ENCODE results near the gene LGALS1. TPM values are rescaled to one million over a fixed set of nuclear protein-coding genes. Genes with fewer than 3 reads are reported as not detected.
A peak's percentile ranks its signal among the peaks of the same experiment; 100 is the strongest.
"Not testable (repeated sequence)": the region's sequence is repeated elsewhere in the genome, so short reads cannot be mapped to it uniquely, and the experiment has no call there.

LGALS1 gene
- total RNA-seq, 1 donor from 2014 or later: 892 TPM

GRCh38 chr22:37690407-37690806 is 15.0 kb downstream of the LGALS1 start:
- Mint-ChIP-seq H3K27me3 (ENCODE audit: low read depth) (no peaks in the 10 kb centered on the region), H3K27ac (no peak overlapping the region), H3K4me1 (ENCODE audit: low read depth) (peaks cover 12% of the 10 kb centered on the region), H3K4me3 (ENCODE audit: low read depth) (no peak overlapping the region), H3K9me3 (no peaks in the 10 kb centered on the region), H3K36me3 (ENCODE audit: low read depth) (peaks cover 51% of the 10 kb centered on the region)
- no peak for DNase-seq (ENCODE audit: low spot score)
- intact Hi-C loops (cut with micrococcal nuclease): no loop called here

GRCh38 chr22:37690901-37691504 is 15.6 kb downstream of the LGALS1 start:
- no peaks in the 10 kb centered on the region for H3K27me3 Mint-ChIP-seq (ENCODE audit: low read depth)
- no peak for DNase-seq (ENCODE audit: low spot score)
- H3K4me1 Mint-ChIP-seq (ENCODE audit: low read depth): peaks cover 12% of the 10 kb centered on the region
- H3K4me3 Mint-ChIP-seq (ENCODE audit: low read depth): no peak overlapping the region
- intact Hi-C loops (cut with micrococcal nuclease): no loop called here
- no peak overlapping the region for H3K27ac Mint-ChIP-seq
- no peaks in the 10 kb centered on the region for H3K9me3 Mint-ChIP-seq
- peaks cover 57% of the 10 kb centered on the region for H3K36me3 Mint-ChIP-seq (ENCODE audit: low read depth)

- no peak for DNase-seq (ENCODE audit: low spot score)
- Mint-ChIP-seq H3K9me3 (no peaks in the 10 kb centered on the region), H3K4me3 (ENCODE audit: low read depth) (no peak overlapping the region), H3K27ac (no peak overlapping the region), H3K36me3 (ENCODE audit: low read depth) (peaks cover 52% of the 10 kb centered on the region), H3K4me1 (ENCODE audit: low read depth) (peaks cover 14% of the 10 kb centered on the region), H3K27me3 (ENCODE audit: low read depth) (no peaks in the 10 kb centered on the region)
- intact Hi-C loops (cut with micrococcal nuclease): no loop called here
These were observed 17.3 kb downstream of the LGALS1 start for GRCh38 chr22:37692627-37693285.

GRCh38 chr22:37694131-37694530 is 18.7 kb downstream of the LGALS1 start:
- H3K27ac Mint-ChIP-seq; intact Hi-C loops (cut with micrococcal nuclease); DNase-seq (ENCODE audit: low spot score); H3K9me3 Mint-ChIP-seq; H3K27me3 Mint-ChIP-seq (ENCODE audit: low read depth); H3K4me3 Mint-ChIP-seq (ENCODE audit: low read depth): not testable (repeated sequence)
- H3K36me3 Mint-ChIP-seq (ENCODE audit: low read depth): peaks cover 41% of the 10 kb centered on the region
- H3K4me1 Mint-ChIP-seq (ENCODE audit: low read depth): peaks cover 11% of the 10 kb centered on the region

GRCh38 chr22:37696260-37696656 is 20.8 kb downstream of the LGALS1 start:
- H3K9me3 Mint-ChIP-seq, H3K27ac Mint-ChIP-seq: not testable (repeated sequence)
- H3K4me3 Mint-ChIP-seq (ENCODE audit: low read depth): peak overlapping the region; percentile 81

GRCh38 chr22:37696657-37697537 is 21.5 kb downstream of the LGALS1 start, which contains the start of gene TRIOBP:
Gene TRIOBP, plus strand, starts transcription at chr22:37697048. Its CDS starts 4,318 bp downstream, at chr22:37701366.
- no peaks in the 10 kb centered on the region for H3K9me3 Mint-ChIP-seq
- intact Hi-C loops (cut with micrococcal nuclease): loop anchor here (5.0 kb wide), 1 partner anchor 50 kb away; no protein-coding TSS in a partner anchor
- peak within 1 kb of the TSS; percentile 81 for H3K4me3 Mint-ChIP-seq (ENCODE audit: low read depth)
- H3K4me1 Mint-ChIP-seq (ENCODE audit: low read depth): peaks cover 11% of the 10 kb centered on the region
- H3K27ac Mint-ChIP-seq: peak within 1 kb of the TSS; percentile 44
- no peaks in the 10 kb centered on the region for H3K27me3 Mint-ChIP-seq (ENCODE audit: low read depth)
- DNase-seq (ENCODE audit: low spot score): peak; percentile 91
- H3K36me3 Mint-ChIP-seq (ENCODE audit: low read depth): peaks cover 24% of the 10 kb centered on the region

More at GRCh38 chr22:37696260-37696656, 20.8 kb downstream of the LGALS1 start:
- H3K27me3 Mint-ChIP-seq (ENCODE audit: low read depth); DNase-seq (ENCODE audit: low spot score): not testable (repeated sequence)
- intact Hi-C loops (cut with micrococcal nuclease): loop anchor here (5.0 kb wide), 1 partner anchor 51 kb away; no protein-coding TSS in a partner anchor
- H3K4me1 Mint-ChIP-seq (ENCODE audit: low read depth): peaks cover 11% of the 10 kb centered on the region
- H3K36me3 Mint-ChIP-seq (ENCODE audit: low read depth): peaks cover 24% of the 10 kb centered on the region

GRCh38 chr22:37697538-37697835 is 22.1 kb downstream of the LGALS1 start:
- no peak for DNase-seq (ENCODE audit: low spot score)
- no peak overlapping the region for H3K4me3 Mint-ChIP-seq (ENCODE audit: low read depth)
- intact Hi-C loops (cut with micrococcal nuclease): loop anchor here (5.0 kb wide), 1 partner anchor 50 kb away; no protein-coding TSS in a partner anchor
- peaks cover 11% of the 10 kb centered on the region for H3K4me1 Mint-ChIP-seq (ENCODE audit: low read depth)
- no peak overlapping the region for H3K27ac Mint-ChIP-seq
- no peaks in the 10 kb centered on the region for H3K27me3 Mint-ChIP-seq (ENCODE audit: low read depth)
- no peaks in the 10 kb centered on the region for H3K9me3 Mint-ChIP-seq
- H3K36me3 Mint-ChIP-seq (ENCODE audit: low read depth): peaks cover 19% of the 10 kb centered on the region

- no peaks in the 10 kb centered on the region for H3K27me3 Mint-ChIP-seq (ENCODE audit: low read depth)
- peaks cover 6% of the 10 kb centered on the region for H3K36me3 Mint-ChIP-seq (ENCODE audit: low read depth)
- intact Hi-C loops (cut with micrococcal nuclease): no loop called here
- DNase-seq (ENCODE audit: low spot score): no peak
- no peak overlapping the region for H3K27ac Mint-ChIP-seq
- H3K9me3 Mint-ChIP-seq: no peaks in the 10 kb centered on the region
- H3K4me1 Mint-ChIP-seq (ENCODE audit: low read depth): peaks cover 7% of the 10 kb centered on the region
- H3K4me3 Mint-ChIP-seq (ENCODE audit: low read depth): no peak overlapping the region
These were observed 25.8 kb downstream of the LGALS1 start for GRCh38 chr22:37701141-37701786.

- H3K4me3 Mint-ChIP-seq (ENCODE audit: low read depth): no peak overlapping the region
- no peaks in the 10 kb centered on the region for H3K27me3 Mint-ChIP-seq (ENCODE audit: low read depth)
- peaks cover 6% of the 10 kb centered on the region for H3K36me3 Mint-ChIP-seq (ENCODE audit: low read depth)
- no peaks in the 10 kb centered on the region for H3K4me1 Mint-ChIP-seq (ENCODE audit: low read depth)
- DNase-seq (ENCODE audit: low spot score): no peak
- intact Hi-C loops (cut with micrococcal nuclease): no loop called here
- H3K27ac Mint-ChIP-seq: no peak overlapping the region
- no peaks in the 10 kb centered on the region for H3K9me3 Mint-ChIP-seq
These were observed 28.5 kb downstream of the LGALS1 start for GRCh38 chr22:37703906-37704305.

GRCh38 chr22:37704645-37705044 is 29.2 kb downstream of the LGALS1 start:
- Mint-ChIP-seq H3K36me3 (ENCODE audit: low read depth) (peaks cover 6% of the 10 kb centered on the region), H3K27me3 (ENCODE audit: low read depth) (no peaks in the 10 kb centered on the region), H3K4me1 (ENCODE audit: low read depth) (no peaks in the 10 kb centered on the region), H3K9me3 (no peaks in the 10 kb centered on the region), H3K27ac (no peak overlapping the region), H3K4me3 (ENCODE audit: low read depth) (no peak overlapping the region)
- intact Hi-C loops (cut with micrococcal nuclease): no loop called here
- DNase-seq (ENCODE audit: low spot score): no peak

- Mint-ChIP-seq H3K27ac (no peak overlapping the region), H3K4me3 (ENCODE audit: low read depth) (no peak overlapping the region), H3K4me1 (ENCODE audit: low read depth) (no peaks in the 10 kb centered on the region), H3K36me3 (ENCODE audit: low read depth) (peaks cover 6% of the 10 kb centered on the region), H3K27me3 (ENCODE audit: low read depth) (no peaks in the 10 kb centered on the region), H3K9me3 (no peaks in the 10 kb centered on the region)
- DNase-seq (ENCODE audit: low spot score): no peak
- intact Hi-C loops (cut with micrococcal nuclease): no loop called here
These were observed 29.8 kb downstream of the LGALS1 start for GRCh38 chr22:37705205-37705604.

GRCh38 chr22:37708580-37709444 is 33.4 kb downstream of the LGALS1 start:
- Mint-ChIP-seq H3K4me3 (ENCODE audit: low read depth) (no peak overlapping the region), H3K4me1 (ENCODE audit: low read depth) (no peaks in the 10 kb centered on the region), H3K9me3 (no peaks in the 10 kb centered on the region), H3K27me3 (ENCODE audit: low read depth) (no peaks in the 10 kb centered on the region), H3K36me3 (ENCODE audit: low read depth) (peaks cover 6% of the 10 kb centered on the region), H3K27ac (peak overlapping the region; percentile 42)
- intact Hi-C loops (cut with micrococcal nuclease): no loop called here
- DNase-seq (ENCODE audit: low spot score): no peak
